Fibroblast of skin of left quadriceps (primary cell): Measurements from ENCODE around the gene EEPD1.
A peak's percentile ranks its signal among the peaks of the same experiment; 100 is the strongest.

ENCODE experiments used
- DNase-seq, 2 experiments: peaks; one replicate each; pipeline ENCODE4 v3.0.0-alpha.2; 2013; ENCODE audit warnings: low read depth in 2 of 2

Gene EEPD1

DNA sequence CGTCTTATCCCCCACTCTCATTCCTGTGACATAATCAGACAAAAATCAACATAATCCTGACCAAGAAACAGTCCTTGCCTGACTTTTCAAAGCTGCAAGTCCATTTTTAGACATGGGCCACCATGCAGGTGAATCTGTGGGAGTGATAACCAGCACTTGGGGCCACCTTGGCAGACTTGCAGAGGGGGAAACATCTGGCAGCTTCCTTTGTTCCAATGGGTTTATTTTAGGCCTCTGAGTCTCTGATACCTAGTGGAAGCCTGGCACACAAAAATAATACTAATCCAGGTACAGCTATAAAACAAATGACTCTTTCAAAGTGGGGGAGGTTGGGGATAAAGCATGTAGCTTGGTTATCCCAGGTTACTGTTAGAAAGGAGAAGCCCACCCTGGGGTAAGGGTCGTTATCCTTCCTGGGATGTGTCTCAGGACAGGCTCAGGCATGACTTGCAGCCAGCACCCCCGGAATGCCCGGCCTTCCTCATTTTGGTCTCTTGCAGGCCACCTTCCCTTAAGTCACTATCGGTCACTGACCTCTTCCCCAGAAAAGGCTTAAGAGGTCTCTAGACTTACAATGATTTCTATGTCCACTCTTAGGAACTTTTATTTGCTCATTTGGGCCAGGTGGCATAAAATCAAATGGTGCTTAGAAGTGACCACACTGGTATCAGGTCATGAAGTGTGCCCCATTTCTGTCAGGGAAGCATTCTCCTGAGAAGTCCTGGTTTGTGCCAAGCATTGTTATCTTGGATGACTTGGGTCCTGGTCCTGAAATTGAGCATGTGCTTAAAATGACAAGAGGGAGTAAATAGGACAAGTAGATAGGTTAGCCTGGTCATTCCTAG lies 37.6 kb downstream of the EEPD1 start:
- DNase-seq, result no peak

DNA sequence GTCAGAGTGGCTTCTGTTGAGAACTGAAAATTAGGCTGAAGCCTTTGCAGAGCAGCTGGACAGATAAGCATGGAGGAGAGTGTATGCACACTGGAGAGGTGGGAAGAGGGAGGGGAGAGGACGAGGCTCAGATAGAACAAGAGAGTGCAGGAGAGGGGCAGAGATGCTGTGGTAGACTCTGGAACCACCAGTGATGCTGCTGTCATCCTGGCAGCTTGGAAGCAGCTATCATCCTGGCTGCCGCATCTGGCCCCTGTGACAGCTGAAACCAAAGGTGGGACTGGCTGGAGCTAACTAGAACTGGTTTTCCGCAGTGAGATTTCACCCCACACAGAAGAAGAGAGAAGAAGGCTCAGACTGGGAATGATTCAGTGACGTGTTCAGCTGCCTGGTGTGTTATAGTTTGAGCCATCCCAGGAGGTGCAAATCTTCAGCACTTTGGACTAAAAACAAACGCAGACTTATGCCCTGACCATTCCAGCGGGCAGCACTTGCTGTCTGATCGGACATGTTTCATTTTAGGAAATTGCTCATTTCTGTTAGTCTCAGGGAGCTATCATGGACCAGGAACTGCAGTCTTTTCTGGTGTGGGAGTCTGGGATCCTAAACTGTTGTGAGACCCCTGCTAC lies 38.4 kb downstream of the EEPD1 start:
- DNase-seq, result no peak

DNA sequence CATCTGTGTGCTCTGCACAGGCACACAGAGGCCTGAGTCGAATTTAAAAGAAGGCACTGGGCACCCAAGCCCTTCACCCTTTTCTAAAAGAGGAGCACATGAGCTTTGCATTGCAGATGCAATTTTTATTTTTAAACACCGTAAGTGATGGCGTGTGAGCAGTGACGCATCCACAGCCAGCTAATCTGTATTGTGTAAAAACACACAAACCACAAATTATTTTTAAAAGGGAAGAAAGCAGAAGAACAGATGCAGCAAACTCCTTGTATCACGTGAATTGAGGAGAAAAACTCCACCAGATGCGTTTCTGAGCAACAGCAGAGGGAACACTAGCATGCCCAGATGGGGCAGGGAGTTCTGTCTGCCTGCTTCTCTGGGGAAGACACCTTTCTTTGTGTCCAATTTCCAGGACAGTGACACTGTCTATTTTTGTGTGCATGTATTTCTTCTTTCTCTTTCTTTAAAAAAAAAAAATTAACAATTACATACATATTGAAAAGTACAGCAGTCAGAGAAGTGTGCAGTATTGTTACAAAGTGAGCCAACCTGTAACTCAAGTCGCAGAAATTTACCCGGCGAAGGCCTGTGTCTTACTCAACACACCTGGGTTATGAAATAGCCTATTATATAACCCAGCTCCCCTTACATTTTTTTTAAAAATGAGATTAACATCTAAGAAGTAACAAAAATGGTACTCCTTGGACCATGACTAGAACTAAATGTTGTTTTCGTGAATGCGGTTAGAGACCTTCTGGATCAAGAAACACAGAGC lies 39.2 kb downstream of the EEPD1 start:
- peak; percentile 83 for DNase-seq

DNA sequence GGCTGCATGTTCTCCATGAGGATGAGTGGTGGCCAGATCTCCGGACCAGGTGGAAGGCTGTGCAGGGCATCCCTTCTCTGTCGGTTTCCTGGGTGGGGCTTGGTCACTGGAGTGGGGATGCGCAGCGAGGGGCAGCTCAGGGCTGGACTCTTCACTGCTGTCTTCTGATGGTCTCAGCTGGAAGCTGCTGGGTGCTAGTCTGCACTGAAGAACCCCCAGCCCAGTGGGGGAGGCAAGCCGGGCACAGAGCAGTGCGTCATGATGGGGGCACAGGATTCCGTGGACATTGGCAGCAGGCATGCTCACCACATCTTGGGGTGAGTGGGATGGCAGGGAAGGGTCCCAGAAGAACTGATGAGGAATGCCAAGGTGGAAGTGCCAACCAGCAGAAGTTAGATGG lies 39.8 kb downstream of the EEPD1 start:
- no peak for DNase-seq

DNA sequence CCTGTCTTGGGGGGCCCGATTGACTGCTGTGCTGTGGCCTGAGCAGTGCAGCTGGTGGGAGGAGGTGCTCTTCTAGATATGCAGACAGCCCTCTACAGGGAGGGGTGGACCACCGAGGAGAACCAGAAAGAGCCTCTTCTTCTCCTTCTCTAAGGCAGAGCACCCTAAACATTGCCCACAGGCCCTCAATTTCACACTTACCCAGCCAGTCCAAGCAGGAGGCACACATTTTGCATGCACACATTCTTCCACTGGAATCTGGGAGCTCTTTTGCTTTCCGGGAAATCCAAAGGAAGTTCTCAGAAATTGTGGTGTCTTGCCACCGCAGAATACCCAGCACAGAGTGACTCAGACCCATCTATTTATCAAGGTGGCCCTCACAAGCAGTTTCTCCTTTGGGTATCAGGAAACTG lies 45.8 kb downstream of the EEPD1 start:
- DNase-seq, result no peak

DNA sequence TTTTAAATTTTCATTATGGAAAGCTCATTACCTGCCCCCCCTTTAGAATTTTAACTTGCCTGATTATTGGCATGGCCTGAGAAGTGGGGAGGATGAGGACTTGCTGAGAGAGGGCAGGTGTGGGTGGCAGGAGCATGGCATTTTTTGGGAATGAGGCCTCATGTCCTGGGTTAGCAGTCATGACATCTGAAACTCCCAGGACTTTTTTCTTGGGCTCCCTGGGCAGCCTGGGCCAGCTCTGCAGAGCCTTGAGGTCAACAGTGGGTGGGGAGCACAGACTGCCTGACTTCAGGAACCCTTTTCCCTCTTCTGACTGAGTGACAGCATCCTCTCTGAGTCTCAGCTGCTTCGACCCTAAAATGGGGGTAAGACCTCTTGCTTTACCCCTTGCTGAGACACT lies 46.3 kb downstream of the EEPD1 start:
- DNase-seq, result no peak

DNA sequence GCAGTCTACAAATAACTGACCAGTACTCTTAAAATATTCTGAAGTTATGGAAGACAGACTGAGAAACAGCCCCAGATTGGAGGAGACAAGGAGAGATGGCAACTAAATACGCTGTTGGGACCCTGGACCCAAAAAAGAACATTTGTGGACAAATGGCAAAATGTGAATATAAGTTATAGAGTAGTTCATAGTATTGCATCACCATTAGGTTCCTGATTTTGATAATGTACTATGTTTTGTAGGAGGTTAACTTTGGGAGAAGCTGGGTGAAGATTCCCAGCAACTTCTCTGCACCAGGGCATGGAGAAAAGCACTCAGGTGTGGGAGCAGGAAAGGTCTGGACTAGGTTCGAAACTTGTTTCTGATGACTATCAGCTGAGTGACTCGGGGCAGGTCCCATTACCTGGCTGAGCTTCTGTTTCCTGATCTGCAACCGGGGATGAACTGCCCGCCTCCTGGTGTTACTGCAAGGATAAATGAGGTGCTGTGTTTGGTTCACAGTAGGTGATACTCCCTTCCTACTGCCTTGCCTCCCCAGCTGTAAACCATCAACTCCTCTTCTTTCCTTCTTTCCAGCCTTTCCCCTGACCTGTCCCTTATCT lies 48.2 kb downstream of the EEPD1 start:
- DNase-seq, result no peak

DNA sequence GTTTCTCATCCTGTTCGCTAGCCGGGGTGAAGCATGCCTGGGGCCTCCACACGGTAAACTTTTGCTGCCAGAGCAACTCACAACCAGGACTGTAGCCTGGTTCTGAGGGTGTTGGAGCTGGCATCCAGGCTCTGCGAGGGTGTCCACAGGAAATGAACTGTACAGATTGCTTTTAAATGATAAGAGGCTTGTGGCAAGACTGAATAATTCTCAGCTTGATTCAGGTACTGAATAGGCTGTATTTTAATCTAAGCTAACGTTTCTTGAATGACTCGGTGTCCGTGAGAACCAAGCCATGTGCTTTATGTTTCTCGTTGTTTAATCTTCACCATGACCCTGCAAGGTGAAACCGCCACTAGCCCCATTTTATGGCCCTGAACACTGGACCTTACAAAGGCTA lies 49.3 kb downstream of the EEPD1 start:
- DNase-seq, result no peak

DNA sequence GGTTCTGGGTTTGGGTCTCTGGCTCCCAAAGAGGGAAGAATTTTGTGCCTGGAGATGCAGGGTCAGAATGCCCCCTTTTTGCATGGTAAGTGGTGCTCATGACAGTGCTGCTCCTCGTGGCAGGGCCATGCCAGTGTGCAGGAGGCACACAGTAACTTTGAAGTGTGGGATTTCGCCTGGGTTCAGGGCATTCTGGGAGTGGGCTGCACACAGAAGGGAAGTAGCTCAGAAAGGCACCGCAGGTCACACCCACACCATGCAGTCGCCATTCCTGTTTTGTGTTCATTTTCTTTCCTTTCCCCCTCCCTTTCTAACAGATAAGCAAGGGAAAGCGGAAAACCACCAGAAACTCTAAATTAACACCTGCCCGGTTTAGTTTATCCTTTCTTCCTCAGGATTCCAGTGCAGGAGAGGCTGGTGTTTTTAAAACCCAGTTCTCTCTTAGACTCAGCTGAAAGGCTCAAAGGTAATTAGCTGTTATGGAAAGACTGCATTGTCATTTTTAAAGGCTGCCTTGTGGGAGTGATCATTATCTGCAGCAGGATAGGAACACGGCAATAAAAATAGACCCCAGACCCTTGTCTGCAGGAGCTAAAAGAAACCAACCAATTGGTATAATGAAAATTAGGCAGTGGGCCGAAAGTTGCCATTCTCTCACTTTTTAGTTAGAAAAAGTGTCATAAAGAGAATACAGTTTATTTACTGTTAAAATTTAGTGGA lies 50.2 kb downstream of the EEPD1 start:
- DNase-seq, result no peak

DNA sequence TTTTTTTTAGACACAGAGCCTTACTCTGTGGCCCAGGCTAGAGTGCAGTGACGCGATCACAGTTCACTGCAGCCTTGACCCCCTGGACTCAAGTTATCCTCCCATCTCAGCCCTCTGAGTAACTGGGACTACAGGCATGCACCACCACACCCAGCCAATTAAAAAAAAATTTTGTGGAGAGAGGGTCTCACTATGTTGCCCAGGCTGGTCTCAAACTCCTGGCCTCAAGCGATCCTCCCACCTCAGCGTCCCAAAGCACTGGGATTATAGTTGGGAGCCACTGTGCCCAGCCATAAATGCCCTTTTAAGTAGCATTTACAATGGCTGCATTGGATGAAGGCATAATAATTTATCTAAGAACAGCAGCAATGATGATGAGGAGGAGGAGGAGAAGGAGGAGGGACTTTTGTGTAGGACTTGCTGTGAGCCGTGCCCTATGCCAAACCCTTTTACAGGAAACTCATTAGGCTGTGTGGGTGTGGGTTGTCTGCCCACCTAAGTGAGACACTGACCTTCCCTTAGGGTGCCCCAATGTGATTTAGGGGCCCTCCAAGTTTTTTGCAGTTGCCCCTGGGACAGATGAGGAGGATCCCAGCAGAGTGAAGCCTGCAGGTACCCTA lies 51.1 kb downstream of the EEPD1 start:
- DNase-seq, result no peak

DNA sequence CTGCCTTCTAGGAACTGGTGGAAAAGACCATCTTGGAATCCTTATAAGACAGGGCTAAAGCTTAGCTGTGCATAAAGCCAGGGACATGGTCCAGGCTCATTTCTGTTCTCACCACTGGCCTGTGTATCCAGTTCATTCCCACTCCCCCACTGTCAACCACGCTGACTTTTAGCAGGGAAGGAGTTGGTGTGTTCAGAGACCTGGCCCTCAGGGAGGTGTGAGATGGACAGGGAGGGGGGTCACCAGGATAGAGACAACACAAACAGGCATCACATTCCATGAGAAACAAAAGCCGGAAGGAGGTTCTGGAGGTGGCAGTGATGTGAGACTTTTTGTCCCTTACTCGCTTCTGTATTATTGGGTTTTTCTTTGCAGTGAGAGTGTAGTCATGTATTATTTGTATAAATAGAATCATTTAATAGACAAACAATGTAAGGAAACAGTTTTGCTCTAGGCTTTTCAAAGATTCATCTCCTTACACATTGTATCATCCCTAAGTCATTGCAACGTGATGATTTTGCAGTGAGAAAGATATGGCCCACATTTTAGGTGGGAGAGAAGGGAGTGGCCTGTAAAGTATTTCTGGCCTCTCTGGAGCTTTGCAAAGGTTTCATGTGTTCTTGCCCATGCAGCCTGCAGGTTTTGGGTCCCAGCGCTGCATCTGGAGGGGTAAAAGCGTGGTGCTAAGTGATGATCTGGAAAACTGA lies 52.0 kb downstream of the EEPD1 start:
- DNase-seq, result no peak

DNA sequence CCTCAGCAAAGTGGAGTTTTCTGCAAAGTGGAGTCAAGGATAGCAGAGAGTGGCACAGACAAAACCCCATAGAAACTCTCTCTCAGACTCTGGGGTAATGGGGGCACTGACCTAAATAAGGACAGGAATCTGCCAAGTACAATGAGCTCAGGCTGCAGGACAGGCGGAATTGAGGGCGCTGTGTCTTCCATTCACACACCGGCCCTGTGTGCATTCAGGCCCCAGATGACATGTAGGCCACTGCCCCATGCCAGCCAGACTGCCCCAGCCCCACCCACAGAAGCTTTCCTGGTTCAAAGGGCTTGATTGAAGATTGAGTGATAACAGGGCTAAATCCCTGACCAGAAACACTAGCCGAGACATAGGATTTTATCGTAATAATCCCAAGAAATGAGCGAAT lies 52.7 kb downstream of the EEPD1 start:
- DNase-seq, result no peak

DNA sequence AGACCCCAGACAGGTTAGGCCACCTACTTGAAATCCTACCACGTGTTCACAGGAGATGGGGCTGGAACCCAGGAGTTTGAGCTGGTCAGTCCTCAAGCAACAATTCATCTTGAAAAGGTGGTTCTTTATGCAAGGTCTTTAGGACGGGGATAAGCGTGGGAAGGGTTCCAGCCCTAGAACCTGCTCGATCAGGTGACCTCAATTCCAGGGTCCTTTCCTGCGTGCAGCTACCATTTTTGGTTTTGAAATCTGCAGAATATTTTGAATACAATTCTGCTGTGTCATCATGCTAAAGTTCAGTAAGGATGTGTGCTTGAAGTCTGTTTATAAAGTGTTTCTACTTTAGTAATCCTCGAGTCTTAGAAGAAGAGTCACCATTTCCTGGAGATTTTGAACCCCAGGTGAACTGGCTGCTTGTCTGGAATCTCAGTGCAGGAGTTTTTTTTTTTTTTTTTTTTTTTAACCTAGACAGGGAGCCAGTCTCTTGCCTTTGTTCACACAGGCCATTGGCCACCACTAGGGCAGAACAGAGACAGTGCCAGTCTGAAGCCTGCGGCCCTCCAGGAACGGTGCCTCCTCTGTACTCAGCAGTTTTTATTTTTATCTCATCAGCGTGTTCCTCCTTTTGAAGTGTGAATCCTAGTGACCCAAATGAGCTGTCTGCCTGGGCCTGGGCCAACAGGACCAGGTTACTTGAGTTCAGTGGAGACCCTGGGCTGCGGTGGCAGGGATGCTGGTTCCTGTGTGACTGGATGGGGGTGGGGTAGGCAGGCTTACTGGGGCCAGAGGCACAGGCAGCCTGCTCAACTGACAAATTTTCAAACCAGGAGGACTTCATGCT lies 54.6 kb downstream of the EEPD1 start:
- peak; percentile 71 to 72 for DNase-seq

DNA sequence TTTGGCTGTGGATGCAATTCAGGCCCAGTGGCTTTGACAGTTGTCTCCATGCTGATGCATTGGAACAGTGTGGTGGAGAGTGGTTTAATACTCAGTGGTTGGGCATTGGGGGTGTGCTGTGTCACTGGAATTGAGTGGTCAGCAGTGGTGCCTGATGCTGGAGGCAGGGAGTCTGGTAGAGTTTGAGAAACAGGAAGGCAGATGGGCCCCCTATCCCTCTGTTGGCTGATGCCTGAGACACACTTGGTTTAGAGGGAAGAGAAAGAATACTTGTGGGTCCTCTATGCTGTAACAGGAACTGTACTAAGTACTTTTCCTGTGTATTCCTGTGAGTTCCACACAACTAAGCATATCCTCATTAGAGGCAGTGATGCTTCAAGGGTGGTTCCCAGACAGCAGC lies 55.4 kb downstream of the EEPD1 start:
- no peak for DNase-seq

DNA sequence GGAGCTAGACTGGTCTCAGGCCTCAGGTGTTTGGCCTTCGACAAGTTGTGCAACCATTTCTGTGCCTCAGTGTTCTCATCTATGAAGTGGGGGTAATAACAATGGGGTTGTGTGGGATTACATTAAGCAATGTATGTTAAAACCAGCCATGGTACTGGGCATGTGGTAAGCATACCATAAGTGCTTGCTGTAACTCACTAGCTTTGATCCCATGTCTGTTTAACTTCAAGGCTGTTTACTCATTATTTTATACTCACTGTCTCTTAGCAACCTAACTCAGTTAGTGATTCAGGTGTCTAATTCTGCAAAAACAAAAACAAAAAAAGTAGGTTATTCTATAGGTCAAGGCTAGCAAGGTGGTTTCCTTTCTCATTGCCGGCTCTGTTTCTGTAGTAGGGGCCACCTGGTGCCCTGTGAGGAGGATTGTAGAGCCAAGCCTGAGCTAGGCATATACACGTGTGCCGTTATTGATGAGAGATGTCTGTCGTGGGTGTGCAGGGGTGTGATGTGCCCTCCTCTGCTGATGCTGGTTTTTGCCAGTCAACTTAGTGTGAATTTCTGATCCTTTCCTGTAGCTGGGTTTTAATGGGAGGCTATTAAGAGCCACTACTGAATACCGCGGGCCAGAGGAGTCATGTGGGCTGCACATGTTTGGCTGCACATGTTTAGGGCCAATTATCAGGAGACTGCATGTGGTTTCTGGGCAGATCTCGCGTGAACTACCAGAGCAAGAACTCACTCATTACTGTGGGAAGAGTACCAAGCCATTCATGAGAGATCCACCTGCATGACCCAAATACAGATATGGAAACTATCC lies 56.2 kb downstream of the EEPD1 start:
- DNase-seq, result no peak

DNA sequence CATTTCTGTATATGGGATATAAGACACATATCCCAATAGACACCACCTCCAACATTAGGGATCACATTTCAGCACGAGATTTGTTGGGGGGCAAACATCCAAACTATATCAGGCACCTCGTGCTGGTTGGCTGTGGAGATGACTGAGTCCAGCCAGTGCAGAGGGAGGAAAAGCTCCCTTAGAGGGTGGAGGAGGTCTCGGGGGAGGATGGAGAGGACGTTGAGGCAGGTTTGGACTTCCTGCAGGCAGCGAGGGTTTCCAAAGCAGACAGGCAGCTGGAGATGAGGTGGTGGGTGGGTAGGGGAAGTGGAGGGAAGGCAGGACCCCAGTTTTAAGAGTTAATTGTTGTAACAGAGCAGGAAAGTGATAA lies 56.7 kb downstream of the EEPD1 start:
- DNase-seq, result no peak

DNA sequence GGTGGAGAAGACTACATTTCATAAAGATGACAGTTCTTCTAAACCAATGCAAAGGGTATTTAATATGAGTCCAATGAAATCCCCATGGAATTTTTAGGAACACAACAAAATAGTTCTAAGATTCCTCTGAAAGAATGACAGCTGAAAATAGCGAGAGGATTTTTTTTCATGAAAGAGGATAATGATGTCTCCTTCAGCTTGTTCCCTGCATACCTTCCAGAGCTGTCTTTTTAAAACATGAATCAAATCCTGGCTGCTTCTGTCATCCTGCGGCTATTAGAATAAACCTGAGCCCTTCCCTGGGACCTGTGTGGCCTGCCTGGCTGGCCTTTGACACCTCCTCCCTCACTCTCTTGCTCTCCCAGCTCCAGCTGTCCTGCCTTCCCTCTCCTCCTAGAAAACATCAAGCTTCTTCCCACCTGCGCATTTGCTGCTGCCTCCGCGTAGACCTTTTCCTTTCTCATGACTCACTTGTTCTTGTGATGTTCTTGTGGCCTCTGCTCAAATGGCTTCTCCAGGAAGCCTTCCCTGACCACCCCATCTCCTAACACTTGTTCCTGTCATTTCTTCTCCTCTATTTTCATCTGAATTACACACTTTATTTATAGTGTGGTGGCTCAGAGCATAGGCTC lies 57.4 kb downstream of the EEPD1 start:
- no peak for DNase-seq
